ENCODE measurements around the gene C3orf49. TPM values are rescaled to one million over a fixed set of nuclear protein-coding genes. Genes with fewer than 3 reads are reported as not detected.
A peak's percentile ranks its signal among the peaks of the same experiment; 100 is the strongest.

Gene C3orf49
- total RNA-seq, 1 donor from 2014 or later: not detected

DNA sequence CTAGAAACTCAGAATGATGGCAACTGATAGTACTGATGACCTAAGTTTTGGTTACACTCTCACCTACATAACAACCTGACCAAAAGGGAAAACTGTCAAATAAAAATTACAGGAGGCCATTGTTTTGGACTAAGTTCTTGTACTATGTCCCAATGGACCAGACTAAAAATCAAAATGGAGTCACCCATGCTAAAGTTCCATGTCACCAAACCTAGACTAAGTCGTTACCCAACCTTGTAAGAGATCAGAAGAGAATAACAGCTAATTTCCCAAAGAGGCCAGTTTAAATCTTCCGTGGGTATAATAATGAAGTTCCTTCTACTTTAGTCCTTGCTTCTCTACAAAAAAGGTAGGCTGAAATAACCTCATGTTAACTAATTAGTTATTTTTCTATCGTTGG lies 32.2 kb downstream of the C3orf49 start:
- H3K4me3 ChIP-seq (ENCODE audit: low read depth, low read length): no peak overlapping the region
- DNase-seq (ENCODE audit: low read depth) (no peak), FAIRE-seq (no peak)
- H3K27me3 ChIP-seq (ENCODE audit: control insufficient read depth, insufficient read depth, low read length): no peaks in the 10 kb centered on the region
- peaks cover 1% of the 10 kb centered on the region for H3K36me3 ChIP-seq (ENCODE audit: control insufficient read depth, insufficient read depth, low read length)
- TF ChIP-seq, protein P1, sequence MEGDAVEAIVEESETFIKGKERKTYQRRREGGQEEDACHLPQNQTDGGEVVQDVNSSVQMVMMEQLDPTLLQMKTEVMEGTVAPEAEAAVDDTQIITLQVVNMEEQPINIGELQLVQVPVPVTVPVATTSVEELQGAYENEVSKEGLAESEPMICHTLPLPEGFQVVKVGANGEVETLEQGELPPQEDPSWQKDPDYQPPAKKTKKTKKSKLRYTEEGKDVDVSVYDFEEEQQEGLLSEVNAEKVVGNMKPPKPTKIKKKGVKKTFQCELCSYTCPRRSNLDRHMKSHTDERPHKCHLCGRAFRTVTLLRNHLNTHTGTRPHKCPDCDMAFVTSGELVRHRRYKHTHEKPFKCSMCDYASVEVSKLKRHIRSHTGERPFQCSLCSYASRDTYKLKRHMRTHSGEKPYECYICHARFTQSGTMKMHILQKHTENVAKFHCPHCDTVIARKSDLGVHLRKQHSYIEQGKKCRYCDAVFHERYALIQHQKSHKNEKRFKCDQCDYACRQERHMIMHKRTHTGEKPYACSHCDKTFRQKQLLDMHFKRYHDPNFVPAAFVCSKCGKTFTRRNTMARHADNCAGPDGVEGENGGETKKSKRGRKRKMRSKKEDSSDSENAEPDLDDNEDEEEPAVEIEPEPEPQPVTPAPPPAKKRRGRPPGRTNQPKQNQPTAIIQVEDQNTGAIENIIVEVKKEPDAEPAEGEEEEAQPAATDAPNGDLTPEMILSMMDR (IDR thresholded peaks at IDR 0.05; ENCODE audit: insufficient read depth, low read length, severe bottlenecking): no peak

DNA sequence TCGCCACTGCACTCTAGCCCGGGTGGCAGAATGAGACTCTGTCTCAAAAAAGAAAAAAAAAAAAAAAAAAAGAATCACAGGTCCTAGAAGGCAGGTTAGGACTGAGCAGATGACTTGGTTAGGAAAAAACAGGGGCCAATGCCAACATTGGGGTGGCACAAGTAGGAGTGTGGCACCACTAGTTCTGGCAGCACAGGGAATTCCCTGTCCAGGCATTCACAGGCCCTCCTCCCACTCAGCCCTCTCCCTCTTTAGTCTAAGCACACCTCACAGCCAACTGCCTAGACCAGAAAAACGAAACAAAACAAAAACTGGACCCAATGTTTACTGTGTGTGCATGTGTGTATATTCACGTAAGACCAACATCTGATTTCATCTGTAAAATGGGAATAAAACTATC lies 34.0 kb downstream of the C3orf49 start:
- peaks cover 1% of the 10 kb centered on the region for H3K36me3 ChIP-seq (ENCODE audit: control insufficient read depth, insufficient read depth, low read length)
- DNase-seq (ENCODE audit: low read depth) (no peak), FAIRE-seq (no peak)
- no peak overlapping the region for H3K4me3 ChIP-seq (ENCODE audit: low read depth, low read length)
- TF ChIP-seq, protein P1 (IDR thresholded peaks at IDR 0.05; ENCODE audit: insufficient read depth, low read length, severe bottlenecking): no peak
- no peaks in the 10 kb centered on the region for H3K27me3 ChIP-seq (ENCODE audit: control insufficient read depth, insufficient read depth, low read length)

DNA sequence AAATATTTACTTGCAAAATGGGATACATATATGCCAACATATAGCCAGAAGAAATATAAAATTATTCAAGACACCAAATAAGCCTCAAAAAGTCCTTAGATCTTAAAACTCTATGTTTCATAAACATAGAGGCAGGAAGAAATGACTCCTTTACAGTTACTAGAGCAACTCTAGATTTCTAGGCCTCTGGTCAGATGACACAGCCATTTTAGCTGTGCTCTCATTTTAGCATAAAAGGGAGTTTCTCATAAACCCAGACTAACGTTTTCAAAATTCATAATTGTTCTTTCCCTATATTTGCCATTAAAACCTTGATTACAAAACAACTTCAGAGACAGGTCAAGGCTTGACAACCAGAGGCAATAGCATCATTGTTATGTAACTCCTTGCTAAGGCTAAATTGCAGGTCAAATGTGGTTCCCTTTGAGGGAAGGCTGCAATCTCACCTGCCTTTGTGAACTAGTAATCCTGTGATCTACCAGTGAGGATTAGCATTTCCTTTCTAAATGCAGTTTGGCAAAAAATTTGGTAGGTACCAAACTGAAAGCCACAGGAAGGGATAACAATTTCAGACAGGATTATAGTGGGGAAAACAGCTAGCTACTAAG lies 36.3 kb downstream of the C3orf49 start:
- FAIRE-seq (no peak), DNase-seq (ENCODE audit: low read depth) (peak; percentile 72)
- Histone ChIP-seq H3K27me3 (ENCODE audit: control insufficient read depth, insufficient read depth, low read length) (no peaks in the 10 kb centered on the region), H3K4me3 (ENCODE audit: low read depth, low read length) (no peak overlapping the region), H3K36me3 (ENCODE audit: control insufficient read depth, insufficient read depth, low read length) (peaks cover 1% of the 10 kb centered on the region)
- TF ChIP-seq, protein P1 (IDR thresholded peaks at IDR 0.05; ENCODE audit: insufficient read depth, low read length, severe bottlenecking): no peak

DNA sequence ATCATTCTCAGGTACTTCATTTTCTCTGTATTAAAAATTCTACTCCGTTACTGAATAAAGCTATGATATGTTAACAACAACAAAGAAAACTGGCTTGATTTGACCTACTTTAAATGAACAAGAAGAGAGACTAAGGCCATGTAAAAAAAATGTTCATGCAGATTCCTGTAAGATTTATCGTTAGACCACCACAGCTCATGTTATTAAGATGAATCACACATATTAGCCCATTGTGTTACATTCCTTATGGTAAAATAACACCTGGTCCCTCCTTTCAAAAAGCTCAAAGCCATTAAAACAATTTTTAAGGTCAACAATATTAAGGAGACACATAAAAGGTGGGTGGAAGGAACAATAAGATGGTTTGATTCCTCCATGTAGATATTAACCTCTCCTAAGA lies 38.2 kb downstream of the C3orf49 start:
- TF ChIP-seq, protein P1 (IDR thresholded peaks at IDR 0.05; ENCODE audit: insufficient read depth, low read length, severe bottlenecking): no peak
- Histone ChIP-seq H3K27me3 (ENCODE audit: control insufficient read depth, insufficient read depth, low read length) (no peaks in the 10 kb centered on the region), H3K4me3 (ENCODE audit: low read depth, low read length) (no peak overlapping the region), H3K36me3 (ENCODE audit: control insufficient read depth, insufficient read depth, low read length) (peaks cover 1% of the 10 kb centered on the region)
- no peak for FAIRE-seq
- peak; percentile 57 for DNase-seq (ENCODE audit: low read depth)

DNA sequence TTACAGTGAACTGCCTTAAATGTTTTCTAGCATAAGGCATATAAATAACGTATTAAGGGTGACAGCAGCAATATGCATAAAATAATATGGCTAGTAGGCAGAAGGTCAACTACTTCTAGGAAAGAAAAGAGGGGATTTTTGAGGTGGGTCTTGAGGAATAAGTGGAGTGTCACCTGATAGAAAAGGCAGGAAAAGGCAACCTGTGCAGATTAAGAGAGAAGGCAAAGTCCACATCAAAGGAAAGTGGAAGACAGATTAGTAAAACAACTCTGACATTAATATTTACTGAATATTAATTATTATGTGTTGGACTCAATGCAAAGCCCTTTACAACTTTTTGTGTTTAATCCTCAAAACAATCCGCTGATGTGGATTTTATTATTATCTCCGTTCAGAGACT lies 41.7 kb downstream of the C3orf49 start:
- DNase-seq (ENCODE audit: low read depth) (no peak), FAIRE-seq (no peak)
- TF ChIP-seq, protein P1 (IDR thresholded peaks at IDR 0.05; ENCODE audit: insufficient read depth, low read length, severe bottlenecking): no peak
- no peaks in the 10 kb centered on the region for H3K36me3 ChIP-seq (ENCODE audit: control insufficient read depth, insufficient read depth, low read length)
- no peak overlapping the region for H3K4me3 ChIP-seq (ENCODE audit: low read depth, low read length)
- no peaks in the 10 kb centered on the region for H3K27me3 ChIP-seq (ENCODE audit: control insufficient read depth, insufficient read depth, low read length)

DNA sequence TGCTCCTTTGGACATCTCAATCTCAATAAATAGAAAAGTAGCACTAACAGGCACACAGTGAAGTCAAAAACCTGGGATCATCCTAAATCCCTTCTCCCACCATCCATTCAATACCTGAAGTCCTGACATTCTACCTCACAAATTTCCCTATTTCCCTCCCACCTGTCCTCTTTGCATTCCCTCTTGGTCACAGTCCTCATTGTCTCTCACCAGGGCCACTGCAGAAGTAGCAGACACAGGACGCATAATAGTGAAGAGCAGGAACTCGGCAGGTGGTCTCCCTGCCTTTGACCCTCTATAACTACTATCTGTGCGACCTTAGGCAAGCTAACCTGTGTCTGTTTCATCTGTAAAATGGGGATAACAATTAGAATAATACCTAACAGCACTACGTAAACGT lies 42.2 kb downstream of the C3orf49 start:
- TF ChIP-seq, protein P1 (IDR thresholded peaks at IDR 0.05; ENCODE audit: insufficient read depth, low read length, severe bottlenecking): no peak
- H3K36me3 ChIP-seq (ENCODE audit: control insufficient read depth, insufficient read depth, low read length): no peaks in the 10 kb centered on the region
- FAIRE-seq (no peak), DNase-seq (ENCODE audit: low read depth) (no peak)
- no peak overlapping the region for H3K4me3 ChIP-seq (ENCODE audit: low read depth, low read length)
- H3K27me3 ChIP-seq (ENCODE audit: control insufficient read depth, insufficient read depth, low read length): no peaks in the 10 kb centered on the region
